Measurements from ENCODE around the gene TSPAN4. TPM values are rescaled to one million over a fixed set of nuclear protein-coding genes. Genes with fewer than 3 reads are reported as not detected.

Gene TSPAN4
- polyA plus RNA-seq, 3 donors, result 52.6 to 75.5 (median 63.1) TPM

GRCh38 chr11:897253-898142 lies 54.8 kb downstream of the TSPAN4 start:
- no peak for DNase-seq
- no peak for TF ChIP-seq CTCF (IDR thresholded peaks at IDR 0.05)
- Histone ChIP-seq H3K27me3 (ENCODE audit: control insufficient read depth in 2 of 2, insufficient read depth in 2 of 2, low read length in 2 of 2) (no peaks in the 10 kb centered on the region), H3K4me1 (ENCODE audit: control insufficient read depth in 1 of 2, insufficient read depth in 2 of 2, low read length in 2 of 2) (no peaks in the 10 kb centered on the region), H3K9me3 (replicated peaks in 1 of 2; ENCODE audit: control insufficient read depth in 1 of 2, insufficient read depth in 1 of 2, low read length in 2 of 2) (no peaks in the 10 kb centered on the region), H3K4me2 (replicated peaks; ENCODE audit: extremely low read depth, low read length, poor library complexity, severe bottlenecking) (no peak overlapping the region), H3K79me2 (ENCODE audit: insufficient read depth, low read length) (no peaks in the 10 kb centered on the region), H4K20me1 (ENCODE audit: insufficient read depth, low read length) (no peaks in the 10 kb centered on the region), H3K36me3 (replicated peaks in 1 of 2; ENCODE audit: control insufficient read depth in 1 of 2, insufficient read depth in 2 of 2, low read length in 2 of 2) (peaks cover 39 to 42% of the 10 kb centered on the region in 2 donors), H3K27ac (ENCODE audit: low read depth in 1 of 2, low read length in 2 of 2) (no peak overlapping the region), H3K9ac (ENCODE audit: insufficient read depth, low read length, poor library complexity, severe bottlenecking) (no peak overlapping the region), H2AFZ (ENCODE audit: insufficient read depth, low read depth, low read length, poor library complexity, severe bottlenecking) (no peak overlapping the region), H3K4me3 (replicated peaks in 1 of 3; ENCODE audit: low read depth in 2 of 3, low read length in 3 of 3) (no peak overlapping the region)
- no peaks in the 10 kb centered on the region for H3K4me1 Mint-ChIP-seq
- no peak overlapping the region for H3K27ac Mint-ChIP-seq
- WGBS (ENCODE audit: insufficient coverage), result 98% methylated on average over 9 of the region's 17 CpGs
- H3K27me3 Mint-ChIP-seq (ENCODE audit: low read depth in 3 of 3), result no peaks in the 10 kb centered on the region
- H3K9me3 Mint-ChIP-seq, result no peaks in the 10 kb centered on the region
- H3K4me3 Mint-ChIP-seq, result no peak overlapping the region
- intact Hi-C loops (cut with micrococcal nuclease), result no loop called here
- peaks cover 27 to 40% of the 10 kb centered on the region in 2 donors for H3K36me3 Mint-ChIP-seq

GRCh38 chr11:898143-898511 lies 55.5 kb downstream of the TSPAN4 start:
- Histone ChIP-seq H3K27ac (ENCODE audit: low read depth in 1 of 2, low read length in 2 of 2) (no peak overlapping the region), H2AFZ (ENCODE audit: insufficient read depth, low read depth, low read length, poor library complexity, severe bottlenecking) (no peak overlapping the region), H3K4me1 (ENCODE audit: control insufficient read depth in 1 of 2, insufficient read depth in 2 of 2, low read length in 2 of 2) (no peaks in the 10 kb centered on the region), H3K27me3 (ENCODE audit: control insufficient read depth in 2 of 2, insufficient read depth in 2 of 2, low read length in 2 of 2) (no peaks in the 10 kb centered on the region), H3K9me3 (replicated peaks in 1 of 2; ENCODE audit: control insufficient read depth in 1 of 2, insufficient read depth in 1 of 2, low read length in 2 of 2) (no peaks in the 10 kb centered on the region), H4K20me1 (ENCODE audit: insufficient read depth, low read length) (no peaks in the 10 kb centered on the region), H3K79me2 (ENCODE audit: insufficient read depth, low read length) (no peaks in the 10 kb centered on the region), H3K36me3 (replicated peaks in 1 of 2; ENCODE audit: control insufficient read depth in 1 of 2, insufficient read depth in 2 of 2, low read length in 2 of 2) (peaks cover 45 to 48% of the 10 kb centered on the region in 2 donors), H3K4me3 (replicated peaks in 1 of 3; ENCODE audit: low read depth in 2 of 3, low read length in 3 of 3) (no peak overlapping the region), H3K4me2 (replicated peaks; ENCODE audit: extremely low read depth, low read length, poor library complexity, severe bottlenecking) (no peak overlapping the region), H3K9ac (ENCODE audit: insufficient read depth, low read length, poor library complexity, severe bottlenecking) (no peak overlapping the region)
- H3K4me3 Mint-ChIP-seq, result no peak overlapping the region
- DNase-seq, result no peak
- H3K27me3 Mint-ChIP-seq (ENCODE audit: low read depth in 3 of 3), result no peaks in the 10 kb centered on the region
- no peak for TF ChIP-seq CTCF (IDR thresholded peaks at IDR 0.05)
- 96% methylated on average over 7 of the region's 10 CpGs for WGBS (ENCODE audit: insufficient coverage)
- intact Hi-C loops (cut with micrococcal nuclease), result no loop called here
- no peak overlapping the region for H3K27ac Mint-ChIP-seq
- H3K9me3 Mint-ChIP-seq, result no peaks in the 10 kb centered on the region
- peaks cover 33 to 47% of the 10 kb centered on the region in 2 donors for H3K36me3 Mint-ChIP-seq
- H3K4me1 Mint-ChIP-seq, result no peaks in the 10 kb centered on the region

Data from CD14-positive monocyte (primary cell).